Esophagus squamous epithelium (tissue), 5 donors: ENCODE measurements around the gene ELN. TPM values are rescaled to one million over a fixed set of nuclear protein-coding genes. Genes with fewer than 3 reads are reported as not detected.
A peak's percentile ranks its signal among the peaks of the same experiment; 100 is the strongest.

Experiments used
- DNase-seq: peaks from one replicate; lab custom pipeline; 2025; lab: John Stamatoyannopoulos, UW
- H3K27ac ChIP-seq, 4 donors: fragments of 200-600 bp; sonication (generic); one replicate each; pipeline ENCODE4 v1.5.1; 2016 to 2019; ENCODE audit warnings: mild to moderate bottlenecking in 1 of 4
- H3K27me3 ChIP-seq, 4 donors: fragments of 200-600 bp; sonication (generic); 1 replicate in 3 of 4; 2 replicates in 1 of 4; pipeline versions ENCODE4 v1.5.1 to v1.6.0; 2017 to 2021; ENCODE audit warnings: antibody characterized with exemption in 1 of 4
- H3K36me3 ChIP-seq, 3 donors: fragments of 200-600 bp; sonication (generic); one replicate each; pipeline ENCODE4 v1.5.1; 2016 to 2019
- H3K4me1 ChIP-seq, 3 donors: fragments of 200-600 bp; sonication (generic); one replicate each; pipeline ENCODE4 v1.5.1; 2017 to 2019
- H3K4me3 ChIP-seq, 4 donors: fragments of 200-600 bp; sonication (generic); 1 replicate in 3 of 4; 2 replicates in 1 of 4; pipeline ENCODE4 v1.5.1; 2016 to 2019; ENCODE audit warnings: mild to moderate bottlenecking in 2 of 4, moderate library complexity in 1 of 4
- H3K9me3 ChIP-seq, 3 donors: fragments of 200-600 bp; sonication (generic); one replicate each; pipeline ENCODE4 v1.5.1; 2016 to 2019
- CTCF ChIP-seq, 6 experiments: fragments of 450-650 bp in 4 of 6; fragments of 200-600 bp in 2 of 6; sonication (generic) in 2 of 6; IDR thresholded peaks; one replicate each; pipeline ENCODE4 v1.5.1; 2016 to 2019; ENCODE audit warnings: antibody characterized with exemption in 6 of 6, mild to moderate bottlenecking in 4 of 6, moderate library complexity in 4 of 6
- POLR2A ChIP-seq, 4 donors: fragments of 450-650 bp; IDR thresholded peaks; one replicate each; pipeline ENCODE4 v1.6.1; 2017; ENCODE audit warnings: antibody characterized with exemption in 4 of 4, mild to moderate bottlenecking in 4 of 4, moderate library complexity in 3 of 4
- WGBS, 2 donors: methylation state at CpG; one replicate each; pipeline ENCODE4 v1.1.5; 2018; 5-methylcytosine and 5-hydroxymethylcytosine counted together
- intact Hi-C: fragments of 100-400 bp; cut with DNase I; formaldehyde crosslinking; loops from one replicate; pipeline ENCODE4 v1.15.0; 2022
- total RNA-seq, 4 donors: library from RNA; depleted of rRNA; stranded (reverse); fragments of >200 nt; gene quantifications; one replicate each; pipeline ENCODE4 v1.1.0, GENCODE V29; 2016
- donor health status: DM: yes; HTN: yes; CAD: no.

The ELN gene
- total RNA-seq, 4 donors from 2014 or later, result 8.9 to 182 (median 20.3) TPM

GRCh38 chr7:74026406-74026902 is 1.5 kb upstream of the ELN start:
- Histone ChIP-seq H3K4me1 (peaks cover 23 to 98% (median 68%) of the 10 kb centered on the region in 3 donors), H3K9me3 (no peaks in the 10 kb centered on the region), H3K4me3 (no peak overlapping the region), H3K27ac (peak overlapping the region in 3 of 4 donors; percentile 83 to 93 (median 88)), H3K36me3 (no peaks in the 10 kb centered on the region), H3K27me3 (peaks cover 0 to 92% (median 0%) of the 10 kb centered on the region in 4 donors)
- no peak for DNase-seq
- intact Hi-C loops, result loop anchor here (5.0 to 10.0 kb wide), 2 partner anchors 132 to 159 kb away; no protein-coding TSS in a partner anchor
- TF ChIP-seq POLR2A (IDR thresholded peaks at IDR 0.05), result no peak
- no peak for TF ChIP-seq CTCF (IDR thresholded peaks at IDR 0.05)
- WGBS, 2 donors, result 23 to 40% methylated on average over 3 to 5 of the region's 6 CpGs

GRCh38 chr7:74026903-74027682 is 880 bp upstream of the ELN start:
- WGBS, 2 donors, result 25 to 34% methylated on average over 3 to 7 of the region's 18 CpGs
- Histone ChIP-seq H3K27ac (peak overlapping the region; percentile 69 to 93 (median 86)), H3K4me3 (peak overlapping the region in 3 of 4 donors; percentile 52 to 70 (median 57)), H3K9me3 (no peaks in the 10 kb centered on the region), H3K4me1 (peaks cover 23 to 100% (median 71%) of the 10 kb centered on the region in 3 donors), H3K36me3 (no peaks in the 10 kb centered on the region), H3K27me3 (peaks cover 0 to 86% (median 0%) of the 10 kb centered on the region in 4 donors)
- TF ChIP-seq POLR2A (IDR thresholded peaks at IDR 0.05) (no peak), CTCF (IDR thresholded peaks at IDR 0.05) (peak; percentile 77 to 96 (median 92))
- DNase-seq, result no peak
- intact Hi-C loops, result loop anchor here (5.0 to 10.0 kb wide), 2 partner anchors 132 to 160 kb away; no protein-coding TSS in a partner anchor

- DNase-seq, result no peak
- H3K36me3 ChIP-seq, result no peaks in the 10 kb centered on the region
- H3K9me3 ChIP-seq, result no peaks in the 10 kb centered on the region
- no CpG with 5 or more reads among the region's 13 CpGs for WGBS, 2 donors
- peaks cover 30 to 100% (median 71%) of the 10 kb centered on the region in 3 donors for H3K4me1 ChIP-seq
- peak overlapping the region; percentile 30 to 70 (median 54) for H3K4me3 ChIP-seq
- peaks cover 0 to 75% (median 0%) of the 10 kb centered on the region in 4 donors for H3K27me3 ChIP-seq
- intact Hi-C loops, result loop anchor here (5.0 to 10.0 kb wide), 2 partner anchors 134 to 161 kb away; no protein-coding TSS in a partner anchor
- TF ChIP-seq POLR2A (IDR thresholded peaks at IDR 0.05) (peak in 1 of 4 donors; percentile 4), CTCF (IDR thresholded peaks at IDR 0.05) (no peak)
- peak overlapping the region; percentile 69 to 93 (median 86) for H3K27ac ChIP-seq
Observed at GRCh38 chr7:74028321-74028838, 407 bp downstream of the ELN start.

GRCh38 chr7:74029089-74029785 is 1.3 kb downstream of the ELN start:
- TF ChIP-seq CTCF (IDR thresholded peaks at IDR 0.05), result no peak
- TF ChIP-seq POLR2A (IDR thresholded peaks at IDR 0.05), result no peak
- H3K4me3 ChIP-seq, result peak overlapping the region; percentile 30 to 70 (median 54)
- 19 to 22% methylated on average over 11 to 12 of the region's 18 CpGs for WGBS, 2 donors
- H3K4me1 ChIP-seq, result peaks cover 31 to 100% (median 73%) of the 10 kb centered on the region in 3 donors
- intact Hi-C loops, result loop anchor here (5.0 to 10.0 kb wide), 2 partner anchors 134 to 162 kb away; no protein-coding TSS in a partner anchor
- H3K27ac ChIP-seq, result peak overlapping the region; percentile 18 to 93 (median 86)
- no peak for DNase-seq
- no peaks in the 10 kb centered on the region for H3K9me3 ChIP-seq
- no peaks in the 10 kb centered on the region for H3K36me3 ChIP-seq
- H3K27me3 ChIP-seq, result peaks cover 0 to 68% (median 0%) of the 10 kb centered on the region in 4 donors
